HepG2 (cell line): ENCODE data around the gene GLYR1. TPM values are rescaled to one million over a fixed set of nuclear protein-coding genes. Genes with fewer than 3 reads are reported as not detected.
A peak's percentile ranks its signal among the peaks of the same experiment; 100 is the strongest.

ENCODE experiments used
- CBX2 ChIP-seq, 2 experiments: fragments of 200-600 bp in 1 of 2; sonication (generic); formaldehyde crosslinking in 1 of 2; IDR thresholded peaks; 2 replicates each; pipeline versions ENCODE4 v1.7.0 to v1.8.1; 2018 to 2022; ENCODE audit warnings: low read depth in 2 of 2, low read length in 1 of 2, mild to moderate bottlenecking in 1 of 2, missing genetic modification reagents in 1 of 2
- GATAD1 ChIP-seq: IDR thresholded peaks from 2 replicates; pipeline ENCODE4 v1.6.1; 2016; ENCODE audit warnings: missing genetic modification reagents, missing compliant biosample characterization
- HNRNPL ChIP-seq: fragments of 200-400 bp; formaldehyde crosslinking; IDR thresholded peaks from 2 replicates; pipeline ENCODE4 v1.6.1; 2017; ENCODE audit warnings: mild to moderate bottlenecking, low read depth, low read length
- HOXD1 ChIP-seq: sonication (generic); formaldehyde crosslinking; IDR thresholded peaks from 2 replicates; pipeline ENCODE4 v1.5.0; 2020; ENCODE audit warnings: missing genetic modification reagents
- MLLT10 ChIP-seq: sonication (generic); formaldehyde crosslinking; IDR thresholded peaks from 2 replicates; pipeline ENCODE4 v1.4.0; 2020; ENCODE audit warnings: missing genetic modification reagents
- PCBP2 ChIP-seq: fragments of 200-400 bp; formaldehyde crosslinking; optimal IDR thresholded peaks from 2 replicates; pipeline ENCODE3; 2018; ENCODE audit warnings: low read length, low read depth; ENCODE audit not compliant: poor library complexity, severe bottlenecking
- SCMH1 ChIP-seq: sonication (generic); formaldehyde crosslinking; IDR thresholded peaks from 2 replicates; pipeline ENCODE4 v1.9.0; 2021; ENCODE audit warnings: missing genetic modification reagents, mild to moderate bottlenecking, borderline replicate concordance
- SMAD1 ChIP-seq: sonication (generic); formaldehyde crosslinking; IDR thresholded peaks from 2 replicates; pipeline ENCODE4 v1.4.0; 2020; ENCODE audit warnings: missing genetic modification reagents, low read depth, mild to moderate bottlenecking, borderline replicate concordance
- ZBTB34 ChIP-seq: sonication (generic); formaldehyde crosslinking; IDR thresholded peaks from 2 replicates; pipeline ENCODE4 v1.8.0; 2022; ENCODE audit warnings: mild to moderate bottlenecking, missing genetic modification reagents
- ZIK1 ChIP-seq: sonication (generic); formaldehyde crosslinking; IDR thresholded peaks from 2 replicates; pipeline ENCODE4 v1.5.0; 2020; ENCODE audit warnings: mild to moderate bottlenecking, low read depth, missing genetic modification reagents, borderline replicate concordance
- ZKSCAN5 ChIP-seq: sonication (generic); formaldehyde crosslinking; IDR thresholded peaks from 2 replicates; pipeline ENCODE4 v1.5.1; 2020; ENCODE audit warnings: mild to moderate bottlenecking, missing genetic modification reagents
- ZNF256 ChIP-seq: sonication (generic); formaldehyde crosslinking; conservative IDR thresholded peaks from 2 replicates; pipeline ENCODE4 v1.4.0; 2020; ENCODE audit warnings: missing genetic modification reagents
- ZNF556 ChIP-seq: sonication (generic); formaldehyde crosslinking; IDR thresholded peaks from 2 replicates; pipeline ENCODE4 v1.4.0; 2020; ENCODE audit warnings: mild to moderate bottlenecking, missing genetic modification reagents, borderline replicate concordance
- ZNF605 ChIP-seq: sonication (generic); formaldehyde crosslinking; IDR thresholded peaks from 2 replicates; pipeline ENCODE4 v1.8.0; 2022; ENCODE audit warnings: mild to moderate bottlenecking, missing genetic modification reagents
- polyA plus RNA-seq, 8 experiments: library from polyadenylated mRNA; depleted of rRNA in 3 of 8; stranded (reverse) in 7 of 8; unstranded in 1 of 8; fragments of >200 nt; fragmentation: Illumina TruSeq in 4 of 8; extraction: Trizol in 4 of 8; gene quantifications; 2 replicates each; pipeline versions ENCODE4 v1.2.1 to v1.2.3, GENCODE V29; 2011 to 2016; ENCODE audit warnings: low read depth in 4 of 8, missing spikeins in 1 of 8, mixed read lengths in 1 of 8; ENCODE audit not compliant: insufficient read depth in 1 of 8
- total RNA-seq, 5 experiments: library from RNA; depleted of rRNA; stranded (reverse); fragments of >200 nt; fragmentation: Illumina TruSeq; extraction: Trizol; gene quantifications; 2 replicates each; pipeline ENCODE4 v1.2.3, GENCODE V29; 2016; ENCODE audit warnings: low read depth in 1 of 5
- TF ChIP-seq, protein P1 (sequence below): sonication (generic); formaldehyde crosslinking; IDR thresholded peaks from 2 replicates; pipeline ENCODE4 v1.4.0; 2020; ENCODE audit warnings: missing genetic modification reagents, mild to moderate bottlenecking, borderline replicate concordance
- TF ChIP-seq, protein P2 (sequence below): sonication (generic); formaldehyde crosslinking; IDR thresholded peaks from 2 replicates; pipeline ENCODE4 v1.4.0; 2020; ENCODE audit warnings: mild to moderate bottlenecking, missing genetic modification reagents

Gene GLYR1
- total and polyA plus RNA-seq, 2 of the 13 experiments (the other 11 are each of a cell fraction or from before 2014, with no cell fraction given): 28.3 to 48.7 TPM

DNA sequence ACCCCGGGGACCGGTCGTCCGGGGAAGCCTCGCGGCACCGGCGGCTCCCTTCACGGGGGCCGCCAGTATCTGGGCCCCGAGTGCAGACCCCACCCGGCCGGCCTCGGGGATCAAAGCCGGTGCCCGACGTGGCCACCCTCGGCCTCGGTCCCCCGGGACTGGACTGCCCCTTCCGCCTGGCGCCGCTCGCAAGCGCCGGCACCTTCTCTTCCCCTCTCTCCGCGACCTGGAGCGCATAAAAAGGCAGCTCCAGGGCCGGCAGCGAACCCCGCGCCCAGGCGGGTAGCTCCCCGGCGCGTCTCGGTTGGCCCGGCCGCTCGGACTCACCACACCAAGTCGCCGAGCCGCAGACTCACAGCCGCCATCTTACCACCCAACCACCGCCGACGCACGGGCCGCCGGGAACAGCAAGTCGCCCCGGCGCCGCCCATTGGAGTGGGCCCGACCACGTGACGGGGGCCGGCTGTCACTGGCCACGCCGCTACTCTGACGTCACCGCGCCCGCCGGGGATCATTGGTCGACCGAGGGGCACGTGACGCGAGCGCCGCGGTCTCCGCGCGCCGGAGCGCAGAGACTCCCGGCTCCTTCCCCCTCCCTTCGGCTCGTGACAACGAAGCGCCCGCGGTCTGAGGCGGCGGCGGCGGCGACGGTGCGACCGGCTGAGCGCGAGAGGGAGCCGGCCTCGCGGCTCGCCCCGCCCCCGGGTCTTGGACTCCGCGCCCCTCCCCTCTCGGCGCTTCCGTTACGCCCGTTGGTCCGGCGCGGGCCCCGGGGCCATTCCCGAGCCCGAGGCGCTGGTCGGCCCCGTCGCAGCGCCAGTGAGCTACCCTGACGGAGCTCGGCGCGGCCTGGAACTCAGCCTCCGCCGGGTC is at the start of gene GLYR1, which contains the start of gene UBN1 (continued):
- no peak for TF ChIP-seq ZIK1 (CRISPR knock-in tag)
- no peak for TF ChIP-seq HNRNPL
- TF ChIP-seq CBX2 (IDR thresholded peaks at IDR 0.05; ENCODE audit: low read depth, low read length): no peak
- no peak for TF ChIP-seq CBX2 (CRISPR knock-in tag; IDR thresholded peaks at IDR 0.05; ENCODE audit: low read depth)
- TF ChIP-seq ZNF605: peak; percentile 25; the same call in 1 of the 2 replicates
- no peak; the same call in 1 of the 2 replicates for TF ChIP-seq ZNF556 (CRISPR knock-in tag)
- no peak for TF ChIP-seq MLLT10
- no peak for TF ChIP-seq HOXD1 (CRISPR knock-in tag)
- TF ChIP-seq SMAD1 (CRISPR knock-in tag): peak; percentile 55; the same call in 1 of the 2 replicates
- TF ChIP-seq, protein P1, sequence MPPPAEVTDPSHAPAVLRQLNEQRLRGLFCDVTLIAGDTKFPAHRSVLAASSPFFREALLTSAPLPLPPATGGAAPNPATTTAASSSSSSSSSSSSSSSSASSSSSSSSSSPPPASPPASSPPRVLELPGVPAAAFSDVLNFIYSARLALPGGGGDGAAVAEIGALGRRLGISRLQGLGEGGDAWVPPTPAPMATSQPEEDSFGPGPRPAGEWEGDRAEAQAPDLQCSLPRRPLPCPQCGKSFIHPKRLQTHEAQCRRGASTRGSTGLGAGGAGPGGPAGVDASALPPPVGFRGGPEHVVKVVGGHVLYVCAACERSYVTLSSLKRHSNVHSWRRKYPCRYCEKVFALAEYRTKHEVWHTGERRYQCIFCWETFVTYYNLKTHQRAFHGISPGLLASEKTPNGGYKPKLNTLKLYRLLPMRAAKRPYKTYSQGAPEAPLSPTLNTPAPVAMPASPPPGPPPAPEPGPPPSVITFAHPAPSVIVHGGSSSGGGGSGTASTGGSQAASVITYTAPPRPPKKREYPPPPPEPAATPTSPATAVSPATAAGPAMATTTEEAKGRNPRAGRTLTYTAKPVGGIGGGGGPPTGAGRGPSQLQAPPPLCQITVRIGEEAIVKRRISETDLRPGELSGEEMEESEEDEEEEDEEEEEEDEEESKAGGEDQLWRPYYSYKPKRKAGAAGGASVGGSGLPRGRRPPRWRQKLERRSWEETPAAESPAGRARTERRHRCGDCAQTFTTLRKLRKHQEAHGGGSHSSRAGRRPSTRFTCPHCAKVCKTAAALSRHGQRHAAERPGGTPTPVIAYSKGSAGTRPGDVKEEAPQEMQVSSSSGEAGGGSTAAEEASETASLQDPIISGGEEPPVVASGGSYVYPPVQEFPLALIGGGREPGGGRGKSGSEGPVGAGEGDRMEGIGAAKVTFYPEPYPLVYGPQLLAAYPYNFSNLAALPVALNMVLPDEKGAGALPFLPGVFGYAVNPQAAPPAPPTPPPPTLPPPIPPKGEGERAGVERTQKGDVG: no peak; the same call in 1 of the 2 replicates
- 0 out of 2 replicates have a peak, but pooled peaks have one; percentile 50 for TF ChIP-seq ZNF256 (CRISPR knock-in tag)
- no peak for TF ChIP-seq SCMH1 (CRISPR knock-in tag)
- no peak for TF ChIP-seq ZKSCAN5
- TF ChIP-seq, protein P2, sequence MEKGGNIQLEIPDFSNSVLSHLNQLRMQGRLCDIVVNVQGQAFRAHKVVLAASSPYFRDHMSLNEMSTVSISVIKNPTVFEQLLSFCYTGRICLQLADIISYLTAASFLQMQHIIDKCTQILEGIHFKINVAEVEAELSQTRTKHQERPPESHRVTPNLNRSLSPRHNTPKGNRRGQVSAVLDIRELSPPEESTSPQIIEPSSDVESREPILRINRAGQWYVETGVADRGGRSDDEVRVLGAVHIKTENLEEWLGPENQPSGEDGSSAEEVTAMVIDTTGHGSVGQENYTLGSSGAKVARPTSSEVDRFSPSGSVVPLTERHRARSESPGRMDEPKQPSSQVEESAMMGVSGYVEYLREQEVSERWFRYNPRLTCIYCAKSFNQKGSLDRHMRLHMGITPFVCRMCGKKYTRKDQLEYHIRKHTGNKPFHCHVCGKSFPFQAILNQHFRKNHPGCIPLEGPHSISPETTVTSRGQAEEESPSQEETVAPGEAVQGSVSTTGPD (CRISPR knock-in tag): no peak
- no peak for TF ChIP-seq ZBTB34 (CRISPR knock-in tag)
- TF ChIP-seq GATAD1 (CRISPR knock-in tag): peak; percentile 94
- TF ChIP-seq PCBP2: no peak
